MCF 10A (cell line): ENCODE measurements around the gene RTKN. TPM values are rescaled to one million over a fixed set of nuclear protein-coding genes. Genes with fewer than 3 reads are reported as not detected.
A peak's percentile ranks its signal among the peaks of the same experiment; 100 is the strongest.

Experiments used
- BruUV-seq: library from RNA; stranded (reverse); fragments of 400-500 nt; replicated peaks from 2 replicates; lab custom pipeline; 2021; lab: Mats Ljungman, UMichigan
- CTCF ChIA-PET: fragments of 300-600 bp; sonication (Branson Sonifier 250); formaldehyde crosslinking; extraction: SDS; loops from one replicate; lab custom pipeline; 2021; ENCODE audit warnings: antibody characterized with exemption, inconsistent platforms; lab: Yijun Ruan, JAX
- POLR2A ChIA-PET: fragments of 300-600, 350-650 bp; sonication (Branson Sonifier 250); formaldehyde crosslinking; extraction: SDS; loops from one replicate; lab custom pipeline; 2020; ENCODE audit warnings: antibody characterized with exemption, inconsistent platforms; lab: Yijun Ruan, JAX
- DNase-seq: peaks from one replicate; pipeline ENCODE4 v3.0.0-alpha.2; 2018; ENCODE audit not compliant: unreplicated experiment
- H3K27ac Mint-ChIP-seq: one replicate; pipeline ENCODE4 v1.8.0; 2022; ENCODE audit warnings: mild to moderate bottlenecking, low read depth, mixed read lengths; ENCODE audit not compliant: unreplicated experiment
- H3K27me3 Mint-ChIP-seq: one replicate; pipeline ENCODE4 v1.8.0; 2022; ENCODE audit warnings: mixed read lengths; ENCODE audit not compliant: insufficient read depth, unreplicated experiment
- H3K36me3 Mint-ChIP-seq: one replicate; pipeline ENCODE4 v1.8.0; 2022; ENCODE audit warnings: mild to moderate bottlenecking, moderate library complexity, mixed read lengths; ENCODE audit not compliant: insufficient read depth, unreplicated experiment
- H3K4me1 Mint-ChIP-seq: one replicate; pipeline ENCODE4 v1.8.0; 2022; ENCODE audit warnings: mixed read lengths; ENCODE audit not compliant: insufficient read depth, unreplicated experiment
- H3K4me3 Mint-ChIP-seq: one replicate; pipeline ENCODE4 v1.8.0; 2022; ENCODE audit warnings: mild to moderate bottlenecking, moderate library complexity, mixed read lengths; ENCODE audit not compliant: unreplicated experiment
- H3K9me3 Mint-ChIP-seq: one replicate; pipeline ENCODE4 v1.8.0; 2022; ENCODE audit warnings: mixed read lengths; ENCODE audit not compliant: unreplicated experiment
- CTCF ChIP-seq: fragments of 200-600 bp; IDR thresholded peaks from one replicate; pipeline ENCODE4 v1.8.0; 2022; ENCODE audit warnings: antibody characterized with exemption, mild to moderate bottlenecking; ENCODE audit not compliant: unreplicated experiment
- intact Hi-C: fragments of 100-400 bp; cut with micrococcal nuclease; formaldehyde crosslinking; loops from 2 replicates; pipeline ENCODE4 v1.14.1; 2022
- total RNA-seq: library from RNA; stranded (reverse); gene quantifications from 2 replicates; pipeline ENCODE4 v1.2.3, GENCODE V29; 2022

Gene RTKN
- total RNA-seq, 1 experiment from 2014 or later: 63.0 TPM

- H3K9me3 Mint-ChIP-seq: no peaks in the 10 kb centered on the region
- POLR2A ChIA-PET: interaction anchor here (1.8 to 4.8 kb wide), 3 partner anchors 14 to 33 kb away, joined by 7 to 38 read pairs (median 7); partner anchors contain the start of genes INO80B and RTKN
- peaks cover 33% of the 10 kb centered on the region for H3K4me1 Mint-ChIP-seq
- H3K27ac Mint-ChIP-seq: peak overlapping the region; percentile 1
- H3K27me3 Mint-ChIP-seq: no peaks in the 10 kb centered on the region
- BruUV-seq: no TSS peak
- H3K36me3 Mint-ChIP-seq: peaks cover 67% of the 10 kb centered on the region
- intact Hi-C loops: no loop called here
- CTCF ChIA-PET: no interaction called here
- no peak overlapping the region for H3K4me3 Mint-ChIP-seq
- TF ChIP-seq CTCF: no peak
- DNase-seq: no peak
Observed at GRCh38 chr2:74424995-74425406, 16.7 kb downstream of the RTKN start.

GRCh38 chr2:74424139-74424992 lies 17.4 kb downstream of the RTKN start:
- no peak overlapping the region for H3K4me3 Mint-ChIP-seq
- intact Hi-C loops: no loop called here
- no peak for TF ChIP-seq CTCF
- H3K27me3 Mint-ChIP-seq: no peaks in the 10 kb centered on the region
- H3K9me3 Mint-ChIP-seq: no peaks in the 10 kb centered on the region
- no peak overlapping the region for H3K27ac Mint-ChIP-seq
- no TSS peak for BruUV-seq
- DNase-seq: no peak
- H3K4me1 Mint-ChIP-seq: peaks cover 33% of the 10 kb centered on the region
- peaks cover 60% of the 10 kb centered on the region for H3K36me3 Mint-ChIP-seq
- CTCF ChIA-PET: interaction anchor here (0.7 to 0.9 kb wide), 2 partner anchors 32 to 600 kb away, joined by 3 read pairs; no protein-coding TSS in a partner anchor
- POLR2A ChIA-PET: interaction anchor here (0.7 to 4.8 kb wide), 4 partner anchors 15 to 34 kb away, joined by 4 to 38 read pairs (median 7); partner anchors contain the start of genes INO80B, RTKN and WBP1

- DNase-seq: no peak
- POLR2A ChIA-PET: interaction anchor here (0.7 to 4.8 kb wide), 8 partner anchors 10 to 44 kb away, joined by 3 to 38 read pairs (median 16); partner anchors contain the start of genes INO80B, RTKN and WBP1
- Mint-ChIP-seq H3K4me3 (peak overlapping the region; percentile 87), H3K27me3 (no peaks in the 10 kb centered on the region), H3K4me1 (peaks cover 33% of the 10 kb centered on the region), H3K27ac (peak overlapping the region; percentile 82), H3K9me3 (no peaks in the 10 kb centered on the region), H3K36me3 (peaks cover 51% of the 10 kb centered on the region)
- CTCF ChIA-PET: interaction anchor here (0.7 to 0.9 kb wide), 3 partner anchors 33 to 600 kb away, joined by 3 to 4 read pairs (median 3); no protein-coding TSS in a partner anchor
- intact Hi-C loops: no loop called here
- BruUV-seq: TSS peak; percentile 4
- no peak for TF ChIP-seq CTCF
Observed at GRCh38 chr2:74423231-74424095, 18.3 kb downstream of the RTKN start.
